Lower leg skin (tissue), 4 donors: ENCODE measurements around the gene CEP192. TPM values are rescaled to one million over a fixed set of nuclear protein-coding genes. Genes with fewer than 3 reads are reported as not detected.
"Not testable (repeated sequence)": the region's sequence is repeated elsewhere in the genome, so short reads cannot be mapped to it uniquely, and the experiment has no call there.

Source experiments
- DNase-seq, 2 donors: peaks; one replicate each; pipeline ENCODE4 v3.0.0-alpha.2; 2019; ENCODE audit warnings: low spot score in 2 of 2
- H3K4me3 ChIP-seq: fragments of 200-600 bp; sonication (generic); 2 replicates; pipeline ENCODE4 v1.5.1; 2017; ENCODE audit warnings: mild to moderate bottlenecking, low read depth; ENCODE audit not compliant: poor library complexity, severe bottlenecking
- POLR2A ChIP-seq, 2 donors: fragments of 450-650 bp; IDR thresholded peaks; one replicate each; pipeline ENCODE4 v1.6.1; 2016 to 2017; ENCODE audit warnings: antibody characterized with exemption in 2 of 2, mild to moderate bottlenecking in 1 of 2, moderate library complexity in 1 of 2
- WGBS, 2 donors: methylation state at CpG; one replicate each; pipeline ENCODE4 v1.1.5; 2018; 5-methylcytosine and 5-hydroxymethylcytosine counted together
- intact Hi-C: fragments of 100-400 bp; cut with DNase I; formaldehyde crosslinking; loops from one replicate; pipeline ENCODE4 v1.15.0; 2023; ENCODE audit warnings: low total_unique reads
- total RNA-seq, 4 donors: library from RNA; depleted of rRNA; stranded (reverse); fragments of >200 nt; gene quantifications; one replicate each; pipeline ENCODE4 v1.1.0, GENCODE V29; 2016
- TF ChIP-seq, protein P1 (sequence below), 3 donors: fragments of 450-650 bp; IDR thresholded peaks; one replicate each; pipeline ENCODE4 v1.5.1; 2016; ENCODE audit warnings: antibody characterized with exemption in 3 of 3, mild to moderate bottlenecking in 3 of 3, moderate library complexity in 2 of 3

Gene CEP192
- total RNA-seq, 4 donors from 2014 or later, result 12.6 to 17.5 (median 14.8) TPM

DNA sequence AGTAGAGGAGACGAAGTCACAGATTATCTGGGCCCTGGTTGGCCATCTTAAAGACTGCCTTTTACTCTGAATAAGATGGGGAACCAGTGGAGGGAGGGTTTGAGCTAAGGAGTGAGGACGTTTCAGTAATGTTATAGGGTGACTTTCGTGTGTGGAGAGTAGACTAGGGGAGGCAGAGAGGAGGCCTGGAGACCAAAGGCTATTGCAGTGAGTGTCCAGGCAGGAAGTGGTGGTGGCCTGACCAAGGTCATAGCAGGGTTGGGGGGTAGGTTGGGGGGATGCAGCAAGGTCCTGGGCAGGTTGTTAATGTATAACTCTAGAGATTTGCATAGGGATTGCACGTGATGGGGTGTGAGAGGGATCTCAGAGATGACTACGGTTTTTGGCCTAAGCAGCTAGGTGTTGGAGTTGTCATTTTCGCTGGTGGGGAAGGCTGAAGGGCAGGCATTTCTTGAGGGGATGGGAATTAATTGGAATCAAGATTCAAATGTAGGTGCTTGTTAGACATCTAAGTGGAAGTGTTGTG is 4.9 kb downstream of the CEP192 start:
- intact Hi-C loops, result no loop called here
- no peak overlapping the region for H3K4me3 ChIP-seq
- no peak for TF ChIP-seq POLR2A (IDR thresholded peaks at IDR 0.05)
- TF ChIP-seq, protein P1, sequence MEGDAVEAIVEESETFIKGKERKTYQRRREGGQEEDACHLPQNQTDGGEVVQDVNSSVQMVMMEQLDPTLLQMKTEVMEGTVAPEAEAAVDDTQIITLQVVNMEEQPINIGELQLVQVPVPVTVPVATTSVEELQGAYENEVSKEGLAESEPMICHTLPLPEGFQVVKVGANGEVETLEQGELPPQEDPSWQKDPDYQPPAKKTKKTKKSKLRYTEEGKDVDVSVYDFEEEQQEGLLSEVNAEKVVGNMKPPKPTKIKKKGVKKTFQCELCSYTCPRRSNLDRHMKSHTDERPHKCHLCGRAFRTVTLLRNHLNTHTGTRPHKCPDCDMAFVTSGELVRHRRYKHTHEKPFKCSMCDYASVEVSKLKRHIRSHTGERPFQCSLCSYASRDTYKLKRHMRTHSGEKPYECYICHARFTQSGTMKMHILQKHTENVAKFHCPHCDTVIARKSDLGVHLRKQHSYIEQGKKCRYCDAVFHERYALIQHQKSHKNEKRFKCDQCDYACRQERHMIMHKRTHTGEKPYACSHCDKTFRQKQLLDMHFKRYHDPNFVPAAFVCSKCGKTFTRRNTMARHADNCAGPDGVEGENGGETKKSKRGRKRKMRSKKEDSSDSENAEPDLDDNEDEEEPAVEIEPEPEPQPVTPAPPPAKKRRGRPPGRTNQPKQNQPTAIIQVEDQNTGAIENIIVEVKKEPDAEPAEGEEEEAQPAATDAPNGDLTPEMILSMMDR (IDR thresholded peaks at IDR 0.05), result no peak
- no peak for DNase-seq
- whole genome bisulfite sequencing, 2 donors, result 95 to 96% methylated on average over 6 of the region's 6 CpGs

DNA sequence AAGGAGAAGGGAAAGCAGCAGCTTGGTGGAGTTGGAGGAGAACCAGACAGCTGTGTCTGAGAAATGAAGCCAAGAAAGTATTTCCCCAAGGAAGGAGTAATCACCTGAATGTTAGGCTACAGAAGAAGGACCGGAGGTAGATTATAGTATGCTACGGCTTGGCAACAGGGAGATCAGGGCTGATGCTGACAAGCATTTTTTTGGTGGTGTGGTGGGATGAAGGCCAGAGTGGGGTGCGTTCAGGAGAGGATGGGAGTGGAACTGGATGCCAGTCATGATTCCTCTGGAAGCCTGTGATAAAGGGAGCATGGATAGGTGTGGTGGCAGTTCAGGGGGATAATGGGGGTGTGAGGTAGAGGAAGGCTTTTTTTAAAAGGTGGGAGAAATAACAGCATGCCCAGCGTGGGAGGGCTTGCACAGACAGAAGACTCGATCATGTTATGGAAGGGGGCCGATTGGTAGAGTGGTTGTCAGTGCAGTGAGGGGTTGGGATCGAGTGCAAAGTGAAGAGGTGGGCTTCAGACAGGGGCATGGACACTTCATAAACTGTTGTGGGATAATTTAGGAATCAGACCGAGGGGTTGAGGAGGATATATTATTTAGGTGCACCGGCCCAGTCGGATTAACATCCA is 5.6 kb downstream of the CEP192 start:
- no peak overlapping the region for H3K4me3 ChIP-seq
- no peak for DNase-seq
- TF ChIP-seq POLR2A (IDR thresholded peaks at IDR 0.05), result no peak
- TF ChIP-seq, protein P1 (IDR thresholded peaks at IDR 0.05), result no peak
- intact Hi-C loops, result no loop called here
- WGBS, 2 donors, result 79 to 83% methylated on average over 10 of the region's 10 CpGs

DNA sequence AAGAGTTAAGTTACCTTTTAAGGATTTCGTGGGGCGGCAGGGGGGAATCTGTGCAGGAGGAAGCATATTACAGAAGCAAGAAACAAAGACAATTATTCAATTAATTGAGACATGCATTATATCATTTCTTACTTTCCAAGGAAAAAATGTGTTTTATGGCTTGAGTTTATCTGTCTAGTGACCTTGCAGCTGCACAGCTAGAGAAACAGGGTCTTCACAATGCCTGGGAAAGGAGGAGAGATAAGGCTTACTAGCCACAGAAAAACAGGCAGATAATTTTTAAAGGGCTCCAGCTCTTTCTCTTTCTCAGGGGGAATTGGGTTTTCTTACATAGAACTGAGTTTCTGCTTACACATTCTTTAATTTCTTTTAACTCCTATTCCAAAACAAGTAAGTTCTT is 6.2 kb downstream of the CEP192 start:
- H3K4me3 ChIP-seq, intact Hi-C loops: not testable (repeated sequence)
- WGBS, 2 donors, result 91% methylated on average over 2 of the region's 2 CpGs

DNA sequence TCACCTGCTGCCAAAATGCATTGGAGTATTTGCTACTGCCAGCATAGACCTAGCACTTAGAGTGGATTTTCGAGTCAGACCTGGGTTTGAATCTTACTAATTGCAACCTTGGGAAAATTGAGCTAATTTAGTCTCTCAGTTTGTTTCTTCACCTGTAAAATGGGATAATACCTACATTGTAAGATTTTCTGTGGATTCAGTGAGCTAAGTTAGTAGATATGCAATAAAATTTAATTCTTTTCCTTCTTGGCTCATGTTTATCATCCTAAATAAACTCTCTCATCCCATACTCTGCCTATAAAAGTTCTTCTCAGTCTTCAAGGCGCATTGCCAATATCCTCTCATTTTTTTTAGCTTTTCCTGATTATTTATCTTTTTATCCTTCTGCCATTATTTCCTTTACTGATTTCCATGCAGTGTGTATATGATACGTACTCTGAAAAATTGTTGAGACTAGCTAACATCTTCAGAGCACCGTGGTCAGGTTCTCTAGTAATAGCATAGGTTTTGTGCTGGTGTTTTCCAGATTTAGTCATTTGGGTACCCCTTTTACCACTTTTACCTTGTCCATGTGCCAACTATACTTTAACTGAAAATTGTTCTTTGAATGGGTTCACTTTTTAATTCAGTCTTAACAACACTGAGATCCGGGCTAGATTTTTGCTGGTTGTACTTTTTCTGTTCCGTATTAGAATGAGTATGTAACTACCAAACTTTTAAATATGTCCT is 7.3 kb downstream of the CEP192 start:
- WGBS, 2 donors, result 79 to 90% methylated on average over 6 of the region's 6 CpGs
- TF ChIP-seq POLR2A (IDR thresholded peaks at IDR 0.05), result no peak
- TF ChIP-seq, protein P1 (IDR thresholded peaks at IDR 0.05), result no peak
- no peak for DNase-seq
- H3K4me3 ChIP-seq, result no peak overlapping the region
- intact Hi-C loops, result no loop called here

More for the DNA sequence above, 6.2 kb downstream of the CEP192 start:
- DNase-seq, result not testable (repeated sequence)

DNA sequence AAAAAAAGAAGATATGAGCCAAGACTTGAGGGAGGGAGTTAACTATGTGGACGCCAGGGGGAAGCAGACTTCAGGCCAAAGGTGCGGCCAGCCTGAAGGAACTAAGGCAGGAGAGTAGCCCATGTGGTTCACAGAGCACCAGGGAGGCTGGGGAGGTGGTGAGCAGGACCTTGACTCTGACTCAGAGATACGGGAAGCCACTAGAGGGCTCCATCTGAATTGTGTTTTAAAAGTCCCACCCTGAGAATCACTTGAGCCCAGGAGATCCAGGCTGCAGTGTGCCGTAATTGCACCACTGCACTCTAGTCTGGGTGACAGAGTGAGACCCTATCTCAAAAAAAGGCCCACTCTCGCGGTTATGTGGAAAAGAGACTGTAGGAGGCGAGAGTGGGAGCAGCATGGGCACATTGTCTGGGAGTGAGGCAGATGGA is 12.3 kb downstream of the CEP192 start:
- intact Hi-C loops, result no loop called here
- TF ChIP-seq, protein P1 (IDR thresholded peaks at IDR 0.05), result no peak
- H3K4me3 ChIP-seq, result no peak overlapping the region
- WGBS, 2 donors, result 67 to 76% methylated on average over 7 of the region's 7 CpGs
- DNase-seq, result no peak

DNA sequence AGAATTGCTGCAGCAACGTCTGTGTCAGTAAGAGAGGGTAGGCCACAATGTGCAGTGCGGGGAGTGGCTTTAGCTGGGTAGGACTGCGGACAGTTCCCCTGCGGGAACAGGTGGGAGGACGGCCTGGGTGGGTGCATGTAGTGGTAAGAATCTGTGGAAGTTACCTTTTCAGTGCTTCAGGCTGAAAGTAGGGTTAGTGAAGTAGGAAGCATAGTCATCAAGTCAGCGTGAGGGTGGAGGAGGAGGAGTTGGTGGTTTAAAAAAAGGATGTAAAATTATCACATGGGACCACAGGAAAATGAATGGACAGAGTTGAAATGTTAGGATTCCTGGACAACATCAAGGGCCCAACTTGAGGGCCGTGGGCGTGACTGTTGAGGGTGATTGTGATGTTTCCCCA is 13.2 kb downstream of the CEP192 start:
- DNase-seq, result no peak
- intact Hi-C loops, result no loop called here
- TF ChIP-seq POLR2A (IDR thresholded peaks at IDR 0.05), result no peak
- TF ChIP-seq, protein P1 (IDR thresholded peaks at IDR 0.05), result no peak
- no peak overlapping the region for H3K4me3 ChIP-seq
- 81 to 95% methylated on average over 8 of the region's 8 CpGs for WGBS, 2 donors
